Hepatocyte (in vitro differentiated cells): ENCODE measurements around the gene NUDT22.

ENCODE experiments used
- CTCF ChIP-seq: fragments of 200-600 bp; sonication (generic); IDR thresholded peaks from 2 replicates; pipeline ENCODE4 v1.5.1; 2016; ENCODE audit warnings: antibody characterized with exemption, mild to moderate bottlenecking; ENCODE audit not compliant: poor library complexity
- EZH2 ChIP-seq: fragments of 200-600 bp; sonication (generic); IDR thresholded peaks from 2 replicates; pipeline ENCODE4 v1.6.1; 2016; ENCODE audit warnings: antibody characterized with exemption, mild to moderate bottlenecking, borderline replicate concordance

DNA sequence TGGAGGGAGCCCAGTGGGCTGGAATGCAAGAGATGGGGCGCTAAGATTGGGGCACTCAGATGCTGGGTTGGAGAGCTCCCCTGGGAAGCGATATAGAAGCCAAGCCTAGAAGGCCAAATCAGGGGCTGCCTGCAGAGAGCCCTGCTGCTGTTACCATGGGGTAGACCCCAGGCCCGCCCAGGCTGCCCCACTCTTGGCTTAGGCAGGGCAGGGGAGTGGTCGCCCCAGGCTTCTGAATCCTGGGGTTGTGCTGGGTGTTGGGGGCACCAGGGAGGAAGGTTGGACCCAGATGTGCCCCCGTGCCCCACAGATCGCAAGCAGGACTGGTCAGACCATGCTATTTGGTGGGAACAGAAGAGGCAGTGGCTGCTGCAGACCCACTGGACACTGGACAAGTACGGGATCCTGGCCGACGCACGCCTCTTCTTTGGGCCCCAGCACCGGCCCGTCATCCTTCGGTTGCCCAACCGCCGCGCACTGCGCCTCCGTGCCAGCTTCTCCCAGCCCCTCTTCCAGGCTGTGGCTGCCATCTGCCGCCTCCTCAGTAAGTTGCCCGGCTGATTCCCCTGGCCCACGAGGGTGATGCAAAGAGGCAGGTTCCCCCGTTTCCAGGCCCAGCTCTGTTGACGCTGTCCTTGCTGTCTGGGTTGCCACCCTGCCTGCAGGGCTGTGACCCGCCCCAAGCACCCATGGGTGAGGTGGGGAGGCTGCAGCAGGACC is 15.6 kb upstream of the NUDT22 start:
- TF ChIP-seq EZH2 (no peak), CTCF (no peak)
